GM12878 (cell line): ENCODE data around the gene DOCK1. TPM values are rescaled to one million over a fixed set of nuclear protein-coding genes. Genes with fewer than 3 reads are reported as not detected.

Source experiments
- ATAC-seq: fragments of 200-7000 bp; cut with Tn5 transposase; 3 replicates; pipeline ENCODE4 v1.9.1; 2020; ENCODE audit warnings: mild to moderate bottlenecking, moderate library complexity
- BruUV-seq: library from RNA; stranded (reverse); fragments of 400-500 nt; replicated peaks from 2 replicates; lab custom pipeline; 2021; lab: Mats Ljungman, UMichigan
- CTCF ChIA-PET: fragments of 300-600 bp; sonication (Branson Sonifier 250); formaldehyde crosslinking; extraction: SDS; loops from one replicate; lab custom pipeline; 2021; ENCODE audit warnings: inconsistent platforms; lab: Yijun Ruan, JAX
- POLR2A ChIA-PET: fragments of 350-600 bp; formaldehyde crosslinking; extraction: SDS; loops from one replicate; lab custom pipeline; 2021; ENCODE audit warnings: inconsistent platforms; lab: Charles Lee
- RAD21 ChIA-PET: fragments of 300-600 bp; sonication (Branson Sonifier 250); formaldehyde crosslinking; loops from one replicate; lab custom pipeline; 2023; ENCODE audit warnings: antibody characterized with exemption; ENCODE audit not compliant: unreplicated experiment; lab: Charles Lee
- SMC1A ChIA-PET: fragments of 300-600 bp; sonication (Branson Sonifier 250); formaldehyde crosslinking; loops from one replicate; lab custom pipeline; 2023; ENCODE audit not compliant: unreplicated experiment, uncharacterized antibody; lab: Charles Lee
- DNase-seq: peaks from one replicate; pipeline ENCODE4 v3.0.0-alpha.2; 2011; ENCODE audit warnings: low read depth, low spot score
- FAIRE-seq: peaks from 3 replicates; lab custom pipeline; 2011; peaks lifted over from hg19 to GRCh38; lab: Jason Lieb, UNC
- H2AFZ ChIP-seq: 2 replicates; pipeline ENCODE4 v1.6.0; 2011; ENCODE audit warnings: low read depth, low read length, control low read depth; ENCODE audit not compliant: control insufficient read depth
- H3K27ac ChIP-seq: 2 replicates; pipeline ENCODE4 v1.5.1; 2011; ENCODE audit warnings: control low read depth; ENCODE audit not compliant: control insufficient read depth, insufficient read depth
- H3K27me3 ChIP-seq, 2 experiments: replicated peaks in 1 of 2; 2 replicates each; pipeline versions ENCODE4 v1.6.0 to v1.6.1; 2011; ENCODE audit warnings: low read length in 1 of 2; ENCODE audit not compliant: control insufficient read depth in 2 of 2, insufficient read depth in 2 of 2
- H3K36me3 ChIP-seq, 2 experiments: 2 replicates each; pipeline ENCODE4 v1.5.1; 2011; ENCODE audit warnings: low read length in 1 of 2; ENCODE audit not compliant: control insufficient read depth in 2 of 2, insufficient read depth in 2 of 2
- H3K4me1 ChIP-seq: 2 replicates; pipeline ENCODE4 v1.6.1; 2011; ENCODE audit warnings: mild to moderate bottlenecking, low read length, moderate library complexity, mixed read lengths; ENCODE audit not compliant: control insufficient read depth, insufficient read depth
- H3K4me2 ChIP-seq: 2 replicates; pipeline ENCODE4 v1.6.0; 2011; ENCODE audit warnings: control low read depth; ENCODE audit not compliant: control insufficient read depth, insufficient read depth
- H3K4me3 ChIP-seq: fragments of 200-600 bp; sonication (generic); 2 replicates; pipeline ENCODE4 v1.5.1; 2016
- H3K79me2 ChIP-seq: 2 replicates; pipeline ENCODE4 v1.6.0; 2011; ENCODE audit warnings: low read length; ENCODE audit not compliant: control insufficient read depth, insufficient read depth
- H3K9ac ChIP-seq: 2 replicates; pipeline ENCODE4 v1.8.0; 2011; ENCODE audit warnings: low read length, control low read depth, mixed read lengths; ENCODE audit not compliant: control insufficient read depth, insufficient read depth
- H3K9me3 ChIP-seq: replicated peaks from 3 replicates; pipeline ENCODE4 v1.5.1; 2011; ENCODE audit warnings: mild to moderate bottlenecking, low read length; ENCODE audit not compliant: control insufficient read depth, insufficient read depth
- H4K20me1 ChIP-seq: 2 replicates; pipeline ENCODE4 v1.6.0; 2011; ENCODE audit not compliant: control insufficient read depth, insufficient read depth
- ATF2 ChIP-seq: IDR thresholded peaks from 2 replicates; pipeline ENCODE4 v1.6.1; 2012; ENCODE audit warnings: low read length, inconsistent platforms
- HDAC6 ChIP-seq: fragments of 200-600 bp; sonication (generic); IDR thresholded peaks from one replicate; pipeline ENCODE4 v1.8.0; 2017; ENCODE audit warnings: antibody characterized with exemption; ENCODE audit not compliant: unreplicated experiment
- JUND ChIP-seq: IDR thresholded peaks from 2 replicates; pipeline ENCODE4 v1.6.1; 2012; ENCODE audit warnings: low read depth, mild to moderate bottlenecking, low read length, improper control_type of control experiment, moderate library complexity
- MXI1 ChIP-seq: fragments of 150-350 bp; IDR thresholded peaks from 2 replicates; pipeline ENCODE4 v1.6.1; 2011; ENCODE audit warnings: low read depth, mild to moderate bottlenecking, inconsistent platforms, low read length, improper control_type of control experiment
- PML ChIP-seq: IDR thresholded peaks from 2 replicates; pipeline ENCODE4 v1.6.1; 2012; ENCODE audit warnings: low read length, inconsistent platforms
- POLR2AphosphoS2 ChIP-seq: IDR thresholded peaks from 2 replicates; pipeline ENCODE4 v1.6.1; 2011; ENCODE audit warnings: low read depth, mild to moderate bottlenecking, low read length, improper control_type of control experiment, moderate library complexity
- RBBP5 ChIP-seq: fragments of 200-600 bp; sonication (generic); conservative IDR thresholded peaks from 2 replicates; pipeline ENCODE4 v1.6.1; 2016
- RCOR1 ChIP-seq: conservative IDR thresholded peaks from 2 replicates; pipeline ENCODE4 v1.6.1; 2012; ENCODE audit warnings: low read depth, low read length, improper control_type of control experiment
- RFX5 ChIP-seq: IDR thresholded peaks from 2 replicates; pipeline ENCODE4 v1.6.1; 2011; ENCODE audit warnings: low read depth, low read length, improper control_type of control experiment
- RUNX3 ChIP-seq: IDR thresholded peaks from 2 replicates; pipeline ENCODE4 v1.6.1; 2012; ENCODE audit warnings: low read length, inconsistent platforms
- SMAD5 ChIP-seq: IDR thresholded peaks from 2 replicates; pipeline ENCODE4 v1.6.1; 2016; ENCODE audit warnings: antibody characterized with exemption, low read depth
- TARDBP ChIP-seq: IDR thresholded peaks from 2 replicates; pipeline ENCODE4 v1.6.1; 2016; ENCODE audit warnings: borderline replicate concordance
- TCF12 ChIP-seq: IDR thresholded peaks from 2 replicates; pipeline ENCODE4 v1.6.1; 2011; ENCODE audit warnings: low read depth, mild to moderate bottlenecking, low read length
- TCF3 ChIP-seq: IDR thresholded peaks from 2 replicates; pipeline ENCODE4 v1.6.1; 2012; ENCODE audit warnings: low read depth, mild to moderate bottlenecking, low read length, borderline replicate concordance; ENCODE audit not compliant: insufficient read depth
- TCF7 ChIP-seq: IDR thresholded peaks from 2 replicates; pipeline ENCODE4 v1.6.1; 2014; ENCODE audit warnings: antibody characterized with exemption, borderline replicate concordance
- YY1 ChIP-seq: IDR thresholded peaks from 2 replicates; pipeline ENCODE4 v1.6.1; 2011; ENCODE audit warnings: low read depth, mild to moderate bottlenecking, low read length
- ZBTB4 ChIP-seq: fragments of 450-650 bp; formaldehyde crosslinking; IDR thresholded peaks from 2 replicates; pipeline ENCODE4 v1.4.0; 2022; ENCODE audit warnings: mild to moderate bottlenecking, moderate library complexity
- ZNF217 ChIP-seq: fragments of 450-650 bp; IDR thresholded peaks from 2 replicates; pipeline ENCODE4 v1.6.1; 2017; ENCODE audit warnings: antibody characterized with exemption, mild to moderate bottlenecking
- ZZZ3 ChIP-seq: IDR thresholded peaks from 2 replicates; pipeline ENCODE4 v1.6.1; 2011; ENCODE audit warnings: low read depth; ENCODE audit not compliant: control insufficient read depth, insufficient read length
- WGBS: methylation state at CpG from one replicate; pipeline ENCODE4 v1.1.6; 2016; ENCODE audit warnings: low lambda C conversion rate; ENCODE audit not compliant: insufficient replicate concordance, insufficient coverage; ENCODE audit errors: missing lambda C conversion rate; 5-methylcytosine and 5-hydroxymethylcytosine counted together
- in situ Hi-C: fragments of 300-500 bp; cut with MboI; formaldehyde crosslinking; loops from 9 replicates; pipeline ENCODE4 v1.14.3; 2018; ENCODE audit warnings: mixed read lengths
- intact Hi-C: fragments of 100-400 bp; cut with micrococcal nuclease; formaldehyde crosslinking; loops from one replicate; pipeline ENCODE4 v1.14.2; 2022; ENCODE audit not compliant: unreplicated experiment
- polyA plus RNA-seq, 11 experiments: library from polyadenylated mRNA; depleted of rRNA in 4 of 11; unstranded in 6 of 11; stranded (reverse) in 5 of 11; fragments of >200 nt; fragmentation: Nextera tagmentation in 4 of 11; fragmentation: Illumina TruSeq in 1 of 11; extraction: Ambion mirVana in 4 of 11; extraction: Trizol in 1 of 11; gene quantifications; 1 replicate in 1 of 11; 2 replicates in 10 of 11; pipeline versions ENCODE4 v1.2.1 to v1.2.3, GENCODE V29; 2011 to 2016; ENCODE audit warnings: inconsistent platforms in 2 of 11, missing spikeins in 2 of 11, low read depth in 1 of 11
- total RNA-seq, 4 experiments: library from RNA; depleted of rRNA in 3 of 4; stranded (reverse); fragments of >200 nt in 3 of 4; fragmentation: Illumina TruSeq in 1 of 4; extraction: Trizol in 1 of 4; gene quantifications; 2 replicates each; pipeline versions ENCODE4 v1.2.1 to v1.2.3, GENCODE V29; 2013 to 2021

DOCK1 gene
- total and polyA plus RNA-seq, 10 of the 15 experiments (the other 5 are each of a cell fraction or from before 2014, with no cell fraction given) = 0.05 to 0.18 TPM; not detected in 8

- TF ChIP-seq JUND (no peak), TCF12 (no peak), TCF3 (no peak), TARDBP (no peak), YY1 (no peak)
Measured at GRCh38 chr10:127153181-127153580, 248.0 kb downstream of the DOCK1 start (continued).

- H3K9me3 ChIP-seq = no peaks in the 10 kb centered on the region
- intact Hi-C loops (no loop called here), in situ Hi-C loops (no loop called here)
- no peaks in the 10 kb centered on the region for H4K20me1 ChIP-seq
- TF ChIP-seq POLR2AphosphoS2 (no peak), ATF2 (no peak), RCOR1 (no peak), RUNX3 (no peak), RFX5 (no peak), TCF7 (no peak), MXI1 (no peak), JUND (no peak), ZBTB4 (no peak), RBBP5 (no peak), HDAC6 (no peak), ZZZ3 (no peak), PML (no peak), SMAD5 (no peak), ZNF217 (no peak)
- no peak for FAIRE-seq
- H3K27ac ChIP-seq = no peak overlapping the region
- 19% methylated on average over 9 of the region's 9 CpGs for WGBS
- H2AFZ ChIP-seq = no peak overlapping the region
- no peak overlapping the region for H3K4me3 ChIP-seq
- SMC1A ChIA-PET = no interaction called here
- H3K4me1 ChIP-seq = no peaks in the 10 kb centered on the region
- BruUV-seq = no TSS peak
- H3K9ac ChIP-seq = no peak overlapping the region
- no peaks in the 10 kb centered on the region for H3K27me3 ChIP-seq
- no peak overlapping the region for H3K4me2 ChIP-seq
- POLR2A ChIA-PET = no interaction called here
- CTCF ChIA-PET = interaction anchor here (0.6 to 1.0 kb wide), 2 partner anchors 10 to 1040 kb away, joined by 3 read pairs; no protein-coding TSS in a partner anchor
- RAD21 ChIA-PET = no interaction called here
- DNase-seq = no peak
- no peak for ATAC-seq
- no peaks in the 10 kb centered on the region for H3K79me2 ChIP-seq
- H3K36me3 ChIP-seq = no peaks in the 10 kb centered on the region
Measured at GRCh38 chr10:127154831-127155620, 249.8 kb downstream of the DOCK1 start.
